ENCODE data around the gene DHX29. TPM values are rescaled to one million over a fixed set of nuclear protein-coding genes. Genes with fewer than 3 reads are reported as not detected.

Gene DHX29
- total RNA-seq, 4 donors from 2014 or later: 26.1 to 34.9 (median 30.2) TPM

DNA sequence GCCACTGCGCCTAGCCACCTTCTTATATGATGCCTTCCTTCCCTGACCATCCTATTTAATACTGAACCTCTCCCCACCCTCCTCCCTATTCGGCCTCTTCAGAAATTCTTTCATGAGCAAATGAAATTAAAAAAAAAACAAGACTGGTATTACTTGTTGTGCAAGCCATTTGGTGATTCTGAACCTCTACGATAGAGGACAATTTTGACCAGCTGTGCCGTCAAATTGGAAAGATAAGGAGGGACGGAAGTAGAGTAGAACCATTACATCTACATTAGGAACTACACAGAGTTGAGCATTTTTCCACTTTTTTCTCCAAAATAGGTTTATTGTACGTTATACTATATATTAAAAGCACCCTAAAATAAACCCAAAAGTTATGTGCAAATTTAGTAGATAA, 2.9 kb downstream of the DHX29 start:
- peaks cover 0 to 11% (median 8%) of the 10 kb centered on the region in 4 donors for H3K36me3 ChIP-seq
- H3K27ac ChIP-seq (replicated peaks in 1 of 4): peak overlapping the region in 1 of 4 donors; percentile 29
- intact Hi-C loops (cut with DNase I): no loop called here
- H3K4me3 ChIP-seq: no peak overlapping the region
- 97% methylated on average over 6 of the region's 6 CpGs for WGBS
- H3K4me1 ChIP-seq: peaks cover 39 to 52% (median 50%) of the 10 kb centered on the region in 4 donors
- no peak for DNase-seq (ENCODE audit: extremely low spot score)
- H3K9me3 ChIP-seq: peaks cover 0 to 6% (median 1%) of the 10 kb centered on the region in 4 donors
- TF ChIP-seq POLR2A (IDR thresholded peaks at IDR 0.05; ENCODE audit: low read depth): no peak
- TF ChIP-seq, protein P1, sequence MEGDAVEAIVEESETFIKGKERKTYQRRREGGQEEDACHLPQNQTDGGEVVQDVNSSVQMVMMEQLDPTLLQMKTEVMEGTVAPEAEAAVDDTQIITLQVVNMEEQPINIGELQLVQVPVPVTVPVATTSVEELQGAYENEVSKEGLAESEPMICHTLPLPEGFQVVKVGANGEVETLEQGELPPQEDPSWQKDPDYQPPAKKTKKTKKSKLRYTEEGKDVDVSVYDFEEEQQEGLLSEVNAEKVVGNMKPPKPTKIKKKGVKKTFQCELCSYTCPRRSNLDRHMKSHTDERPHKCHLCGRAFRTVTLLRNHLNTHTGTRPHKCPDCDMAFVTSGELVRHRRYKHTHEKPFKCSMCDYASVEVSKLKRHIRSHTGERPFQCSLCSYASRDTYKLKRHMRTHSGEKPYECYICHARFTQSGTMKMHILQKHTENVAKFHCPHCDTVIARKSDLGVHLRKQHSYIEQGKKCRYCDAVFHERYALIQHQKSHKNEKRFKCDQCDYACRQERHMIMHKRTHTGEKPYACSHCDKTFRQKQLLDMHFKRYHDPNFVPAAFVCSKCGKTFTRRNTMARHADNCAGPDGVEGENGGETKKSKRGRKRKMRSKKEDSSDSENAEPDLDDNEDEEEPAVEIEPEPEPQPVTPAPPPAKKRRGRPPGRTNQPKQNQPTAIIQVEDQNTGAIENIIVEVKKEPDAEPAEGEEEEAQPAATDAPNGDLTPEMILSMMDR (IDR thresholded peaks at IDR 0.05): no peak
- no peak for TF ChIP-seq POLR2AphosphoS5 (IDR thresholded peaks at IDR 0.05)
- no peak for TF ChIP-seq EP300 (IDR thresholded peaks at IDR 0.05)
- no peaks in the 10 kb centered on the region for H3K27me3 ChIP-seq

DNA sequence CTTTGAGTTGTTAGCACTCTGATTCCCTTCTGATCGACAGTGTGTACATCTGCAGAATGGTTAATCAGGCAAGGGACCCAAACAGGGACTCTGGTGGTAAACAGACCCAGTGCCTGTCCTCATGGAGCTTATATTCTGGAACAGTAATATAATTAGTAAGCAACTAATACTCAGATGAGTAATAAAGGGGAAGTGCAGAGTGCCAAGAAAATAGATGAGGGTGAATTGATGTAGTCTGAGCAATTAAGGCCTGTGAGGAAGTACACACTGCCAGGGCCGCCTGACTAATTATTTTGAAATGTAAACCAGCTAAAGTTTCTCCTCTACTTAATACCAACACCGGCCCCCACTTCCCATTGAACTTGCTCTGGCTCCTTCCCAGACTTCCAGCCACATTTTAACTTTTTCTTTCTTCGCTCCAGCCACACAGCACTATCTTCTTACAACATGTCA, 4.2 kb downstream of the DHX29 start:
- peak overlapping the region in 3 of 4 donors; percentile 29 to 53 (median 45) for H3K27ac ChIP-seq (replicated peaks in 1 of 4)
- H3K4me3 ChIP-seq: no peak overlapping the region
- 50% methylated on average over 4 of the region's 4 CpGs for whole genome bisulfite sequencing
- intact Hi-C loops (cut with DNase I): no loop called here
- peaks cover 0 to 6% (median 1%) of the 10 kb centered on the region in 4 donors for H3K9me3 ChIP-seq
- TF ChIP-seq EP300 (IDR thresholded peaks at IDR 0.05): no peak
- TF ChIP-seq POLR2AphosphoS5 (IDR thresholded peaks at IDR 0.05): peak in 1 of 2 donors; percentile 23
- TF ChIP-seq POLR2A (IDR thresholded peaks at IDR 0.05; ENCODE audit: low read depth): no peak
- TF ChIP-seq, protein P1 (IDR thresholded peaks at IDR 0.05): no peak
- H3K4me1 ChIP-seq: peaks cover 28 to 41% (median 38%) of the 10 kb centered on the region in 4 donors
- peaks cover 0 to 11% (median 8%) of the 10 kb centered on the region in 4 donors for H3K36me3 ChIP-seq
- DNase-seq (ENCODE audit: extremely low spot score): no peak
- H3K27me3 ChIP-seq: no peaks in the 10 kb centered on the region

DNA sequence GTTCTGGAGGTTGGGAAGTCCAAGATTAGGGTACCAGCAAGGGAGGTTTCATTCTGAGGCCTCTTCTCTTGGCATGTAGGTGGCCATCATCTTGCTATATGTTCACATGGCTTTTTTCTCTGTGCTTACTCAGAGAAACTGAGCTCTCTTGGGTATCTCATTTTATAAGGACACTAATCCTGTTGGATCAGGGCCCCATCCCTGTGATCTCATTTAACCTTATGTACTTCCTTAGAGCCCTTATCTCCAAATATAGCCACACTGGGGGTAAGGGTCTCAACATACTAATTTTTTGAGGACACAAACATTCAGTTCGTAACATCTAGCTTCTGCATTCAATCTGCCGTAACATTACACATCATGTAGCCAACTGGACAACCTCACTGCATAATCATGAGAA, 6.6 kb downstream of the DHX29 start:
- peaks cover 0 to 6% (median 1%) of the 10 kb centered on the region in 4 donors for H3K9me3 ChIP-seq
- H3K4me1 ChIP-seq: peaks cover 20 to 29% (median 28%) of the 10 kb centered on the region in 4 donors
- H3K4me3 ChIP-seq: no peak overlapping the region
- no peak for DNase-seq (ENCODE audit: extremely low spot score)
- no peak overlapping the region for H3K27ac ChIP-seq (replicated peaks in 1 of 4)
- 95% methylated on average over 2 of the region's 2 CpGs for WGBS
- H3K36me3 ChIP-seq: peaks cover 0 to 20% (median 11%) of the 10 kb centered on the region in 4 donors
- no peaks in the 10 kb centered on the region for H3K27me3 ChIP-seq
- intact Hi-C loops (cut with DNase I): no loop called here
- no peak for TF ChIP-seq EP300 (IDR thresholded peaks at IDR 0.05)
- TF ChIP-seq, protein P1 (IDR thresholded peaks at IDR 0.05): no peak
- TF ChIP-seq POLR2AphosphoS5 (IDR thresholded peaks at IDR 0.05): no peak
- no peak for TF ChIP-seq POLR2A (IDR thresholded peaks at IDR 0.05; ENCODE audit: low read depth)

DNA sequence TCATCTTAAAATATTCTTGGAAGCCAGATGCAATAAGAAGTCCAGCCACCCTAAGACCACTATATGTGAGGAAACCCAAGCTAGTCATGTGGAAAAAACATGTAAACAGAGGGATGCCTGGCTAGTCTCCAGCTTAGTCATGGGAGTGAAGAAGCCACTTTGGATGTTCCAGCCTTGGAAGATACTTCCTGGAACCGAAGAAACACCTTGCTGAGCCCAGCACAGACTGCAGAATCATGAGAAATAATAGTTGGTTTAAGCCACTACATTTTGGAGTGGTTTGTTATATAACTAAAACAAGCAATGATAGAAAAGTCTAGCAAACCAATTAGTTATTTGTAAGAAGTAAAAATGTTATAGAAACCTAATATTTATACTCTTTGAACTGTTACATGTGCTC, 12.6 kb downstream of the DHX29 start:
- intact Hi-C loops (cut with DNase I): no loop called here
- Histone ChIP-seq H3K36me3 (peaks cover 35 to 69% (median 54%) of the 10 kb centered on the region in 4 donors), H3K9me3 (no peaks in the 10 kb centered on the region), H3K27me3 (no peaks in the 10 kb centered on the region), H3K4me1 (no peaks in the 10 kb centered on the region), H3K27ac (replicated peaks in 1 of 4) (no peak overlapping the region), H3K4me3 (no peak overlapping the region)
- TF ChIP-seq, protein P1 (IDR thresholded peaks at IDR 0.05): no peak
- TF ChIP-seq EP300 (IDR thresholded peaks at IDR 0.05) (no peak), POLR2AphosphoS5 (IDR thresholded peaks at IDR 0.05) (no peak), POLR2A (IDR thresholded peaks at IDR 0.05; ENCODE audit: low read depth) (no peak)
- no peak for DNase-seq (ENCODE audit: extremely low spot score)
- WGBS: 100% methylated on average over 1 of the region's 1 CpG

DNA sequence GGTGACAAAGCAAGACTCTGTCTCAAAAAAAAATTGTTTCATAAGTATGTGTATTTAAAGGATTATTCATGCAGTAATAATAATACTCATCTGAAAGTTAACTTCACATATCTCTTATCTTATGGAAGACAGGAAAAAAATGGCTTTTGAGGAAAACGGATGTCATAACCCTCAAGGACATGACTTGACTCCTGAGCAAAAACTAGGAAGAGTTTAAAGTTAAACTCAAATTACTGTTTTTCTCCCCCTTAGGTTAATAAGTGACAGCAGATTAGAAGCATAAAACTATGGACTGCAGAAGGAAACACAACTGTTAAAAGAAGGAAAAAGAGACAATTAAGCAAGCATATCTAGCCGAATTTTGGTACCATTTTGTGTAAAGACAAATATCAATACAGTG, 16.5 kb downstream of the DHX29 start:
- H3K36me3 ChIP-seq: peaks cover 55 to 100% (median 86%) of the 10 kb centered on the region in 4 donors
- WGBS: 92% methylated on average over 2 of the region's 2 CpGs
- H3K4me1 ChIP-seq: no peaks in the 10 kb centered on the region

More for the DNA sequence above, 16.5 kb downstream of the DHX29 start:
- no peak for TF ChIP-seq POLR2A (IDR thresholded peaks at IDR 0.05; ENCODE audit: low read depth)
- TF ChIP-seq, protein P1 (IDR thresholded peaks at IDR 0.05): no peak
- no peak for TF ChIP-seq POLR2AphosphoS5 (IDR thresholded peaks at IDR 0.05)
- no peak for TF ChIP-seq EP300 (IDR thresholded peaks at IDR 0.05)
- no peak overlapping the region for H3K4me3 ChIP-seq
- DNase-seq (ENCODE audit: extremely low spot score): no peak
- no peak overlapping the region for H3K27ac ChIP-seq (replicated peaks in 1 of 4)
- intact Hi-C loops (cut with DNase I): no loop called here
- H3K9me3 ChIP-seq: no peaks in the 10 kb centered on the region
- H3K27me3 ChIP-seq: no peaks in the 10 kb centered on the region
